GF-D8 (cell line): ENCODE results near the gene MAFF.

Experiments
- DNase-seq: peaks from one replicate; lab custom pipeline; 2025; lab: John Stamatoyannopoulos, UW

MAFF gene

GRCh38 chr22:38203855-38204514 lies 2.2 kb downstream of the MAFF start:
- no peak for DNase-seq

GRCh38 chr22:38204784-38205183 lies 3.0 kb downstream of the MAFF start:
- peak; percentile 24 for DNase-seq

- DNase-seq = no peak
These were observed 3.7 kb downstream of the MAFF start for GRCh38 chr22:38205261-38206128.

GRCh38 chr22:38207898-38208432 lies 6.2 kb downstream of the MAFF start:
- DNase-seq = no peak

- DNase-seq = no peak
These were observed 6.8 kb downstream of the MAFF start for GRCh38 chr22:38208551-38208968.

GRCh38 chr22:38211556-38211955 lies 9.8 kb downstream of the MAFF start:
- DNase-seq = no peak

GRCh38 chr22:38212442-38212841 lies 10.6 kb downstream of the MAFF start:
- DNase-seq = no peak

- no peak for DNase-seq
These were observed 11.7 kb downstream of the MAFF start for GRCh38 chr22:38213319-38213989.

GRCh38 chr22:38213990-38214301 lies 12.2 kb downstream of the MAFF start:
- no peak for DNase-seq

GRCh38 chr22:38214302-38215056 lies 12.7 kb downstream of the MAFF start:
- DNase-seq = no peak

GRCh38 chr22:38215156-38216038 lies 13.6 kb downstream of the MAFF start:
- DNase-seq = no peak

GRCh38 chr22:38218661-38219622 lies 17.1 kb downstream of the MAFF start:
- no peak for DNase-seq

GRCh38 chr22:38219632-38220031 lies 17.8 kb downstream of the MAFF start:
- DNase-seq = no peak

- no peak for DNase-seq
These were observed 18.4 kb downstream of the MAFF start for GRCh38 chr22:38220163-38220562.

GRCh38 chr22:38220653-38221386 lies 19.0 kb downstream of the MAFF start:
- no peak for DNase-seq

GRCh38 chr22:38221407-38221806 lies 19.6 kb downstream of the MAFF start:
- DNase-seq = no peak

- DNase-seq = no peak
These were observed 20.4 kb downstream of the MAFF start for GRCh38 chr22:38221908-38222796.

- DNase-seq = no peak
These were observed 21.0 kb downstream of the MAFF start for GRCh38 chr22:38222797-38223119.
